22Rv1 (cell line): Measurements from ENCODE around the gene SORBS1.

Source experiments
- ZFX ChIP-seq: fragments of 450-650 bp; IDR thresholded peaks from 2 replicates; pipeline ENCODE4 v1.6.1; 2017; ENCODE audit warnings: antibody characterized with exemption, borderline replicate concordance
- TF ChIP-seq, protein P1 (sequence below): fragments of 450-650 bp; IDR thresholded peaks from 2 replicates; pipeline ENCODE4 v1.5.1; 2017; ENCODE audit warnings: mild to moderate bottlenecking

DNA sequence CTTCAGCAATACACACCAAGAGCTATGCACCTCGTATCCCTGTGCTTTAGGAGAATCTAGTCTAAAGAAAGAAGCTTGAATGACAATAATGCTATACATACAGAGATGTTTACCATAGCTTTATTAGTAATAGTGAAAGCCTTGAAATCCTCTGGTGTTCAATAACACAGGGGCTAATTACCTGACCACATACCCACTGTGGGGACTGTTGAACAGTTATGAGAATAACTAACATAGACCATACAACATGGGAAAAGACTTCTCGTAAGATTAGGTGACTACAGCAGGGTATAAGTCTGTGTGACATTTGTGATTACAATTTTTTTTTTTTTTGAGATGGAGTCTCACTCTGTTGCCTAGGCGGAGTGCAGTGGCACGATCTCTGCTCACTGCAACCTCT, 111.0 kb downstream of the SORBS1 start:
- TF ChIP-seq, protein P1, sequence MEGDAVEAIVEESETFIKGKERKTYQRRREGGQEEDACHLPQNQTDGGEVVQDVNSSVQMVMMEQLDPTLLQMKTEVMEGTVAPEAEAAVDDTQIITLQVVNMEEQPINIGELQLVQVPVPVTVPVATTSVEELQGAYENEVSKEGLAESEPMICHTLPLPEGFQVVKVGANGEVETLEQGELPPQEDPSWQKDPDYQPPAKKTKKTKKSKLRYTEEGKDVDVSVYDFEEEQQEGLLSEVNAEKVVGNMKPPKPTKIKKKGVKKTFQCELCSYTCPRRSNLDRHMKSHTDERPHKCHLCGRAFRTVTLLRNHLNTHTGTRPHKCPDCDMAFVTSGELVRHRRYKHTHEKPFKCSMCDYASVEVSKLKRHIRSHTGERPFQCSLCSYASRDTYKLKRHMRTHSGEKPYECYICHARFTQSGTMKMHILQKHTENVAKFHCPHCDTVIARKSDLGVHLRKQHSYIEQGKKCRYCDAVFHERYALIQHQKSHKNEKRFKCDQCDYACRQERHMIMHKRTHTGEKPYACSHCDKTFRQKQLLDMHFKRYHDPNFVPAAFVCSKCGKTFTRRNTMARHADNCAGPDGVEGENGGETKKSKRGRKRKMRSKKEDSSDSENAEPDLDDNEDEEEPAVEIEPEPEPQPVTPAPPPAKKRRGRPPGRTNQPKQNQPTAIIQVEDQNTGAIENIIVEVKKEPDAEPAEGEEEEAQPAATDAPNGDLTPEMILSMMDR, result no peak
- TF ChIP-seq ZFX, result no peak
